Effector memory CD4-positive, alpha-beta T cell (primary cell): ENCODE data around the gene FAM76A.

Source experiments
- DNase-seq, 3 donors: peaks; one replicate each; pipeline ENCODE4 v3.0.0-alpha.2; 2020
- H3K27ac ChIP-seq: 2 replicates; pipeline ENCODE4 v1.7.0; 2013; ENCODE audit warnings: mild to moderate bottlenecking, low read length, moderate library complexity; ENCODE audit not compliant: insufficient read depth, poor library complexity, severe bottlenecking
- H3K27me3 ChIP-seq: replicated peaks from 2 replicates; pipeline ENCODE4 v1.7.0; 2013; ENCODE audit warnings: mild to moderate bottlenecking, low read length; ENCODE audit not compliant: insufficient read depth, control insufficient read depth, poor library complexity, severe bottlenecking
- H3K36me3 ChIP-seq: 2 replicates; pipeline ENCODE4 v1.7.0; 2013; ENCODE audit warnings: mild to moderate bottlenecking, low read length, moderate library complexity; ENCODE audit not compliant: control insufficient read depth, insufficient read depth
- H3K4me1 ChIP-seq: 2 replicates; pipeline ENCODE4 v1.7.0; 2013; ENCODE audit warnings: low read length, mild to moderate bottlenecking; ENCODE audit not compliant: control insufficient read depth, insufficient read depth, poor library complexity, severe bottlenecking
- H3K4me3 ChIP-seq: 2 replicates; pipeline ENCODE4 v1.7.0; 2013; ENCODE audit warnings: low read length, low read depth, mild to moderate bottlenecking; ENCODE audit not compliant: insufficient read depth, poor library complexity, severe bottlenecking
- H3K9me3 ChIP-seq: 2 replicates; pipeline ENCODE4 v1.7.0; 2013; ENCODE audit warnings: mild to moderate bottlenecking, low read length, moderate library complexity; ENCODE audit not compliant: control insufficient read depth

Gene FAM76A

GRCh38 chr1:27719286-27720251 is 6.2 kb upstream of the FAM76A start:
- DNase-seq, result no peak
- no peak overlapping the region for H3K4me3 ChIP-seq
- no peaks in the 10 kb centered on the region for H3K27me3 ChIP-seq
- H3K9me3 ChIP-seq, result no peaks in the 10 kb centered on the region
- no peaks in the 10 kb centered on the region for H3K4me1 ChIP-seq
- no peak overlapping the region for H3K27ac ChIP-seq
- no peaks in the 10 kb centered on the region for H3K36me3 ChIP-seq

- Histone ChIP-seq H3K27me3 (no peaks in the 10 kb centered on the region), H3K4me3 (peak overlapping the region; percentile 35), H3K36me3 (peaks cover 4% of the 10 kb centered on the region), H3K9me3 (no peaks in the 10 kb centered on the region), H3K27ac (peak overlapping the region; percentile 76), H3K4me1 (peaks cover 17% of the 10 kb centered on the region)
- DNase-seq, result no peak
These were observed 794 bp upstream of the FAM76A start for GRCh38 chr1:27724961-27725373.

- Histone ChIP-seq H3K36me3 (peaks cover 4% of the 10 kb centered on the region), H3K27me3 (no peaks in the 10 kb centered on the region), H3K27ac (peak overlapping the region; percentile 81), H3K4me3 (peak overlapping the region; percentile 72), H3K4me1 (peaks cover 17% of the 10 kb centered on the region), H3K9me3 (no peaks in the 10 kb centered on the region)
- DNase-seq, result peak in 2 of 3 donors; percentile 4 to 27
These were observed 648 bp downstream of the FAM76A start for GRCh38 chr1:27726173-27727044.

GRCh38 chr1:27727126-27727525 is 1.4 kb downstream of the FAM76A start:
- H3K27me3 ChIP-seq, result no peaks in the 10 kb centered on the region
- peak overlapping the region; percentile 72 for H3K4me3 ChIP-seq
- H3K27ac ChIP-seq, result no peak overlapping the region
- peaks cover 17% of the 10 kb centered on the region for H3K4me1 ChIP-seq
- peaks cover 5% of the 10 kb centered on the region for H3K36me3 ChIP-seq
- no peak for DNase-seq
- H3K9me3 ChIP-seq, result no peaks in the 10 kb centered on the region

- peaks cover 26% of the 10 kb centered on the region for H3K36me3 ChIP-seq
These were observed 10.5 kb downstream of the FAM76A start for GRCh38 chr1:27736252-27736651.

GRCh38 chr1:27741121-27741520 is 15.4 kb downstream of the FAM76A start:
- Histone ChIP-seq H3K27me3 (no peaks in the 10 kb centered on the region), H3K4me1 (no peaks in the 10 kb centered on the region), H3K9me3 (no peaks in the 10 kb centered on the region), H3K4me3 (no peak overlapping the region), H3K36me3 (peaks cover 20% of the 10 kb centered on the region), H3K27ac (no peak overlapping the region)
- DNase-seq, result no peak

More at GRCh38 chr1:27736252-27736651, 10.5 kb downstream of the FAM76A start:
- no peaks in the 10 kb centered on the region for H3K4me1 ChIP-seq
- no peaks in the 10 kb centered on the region for H3K9me3 ChIP-seq
- DNase-seq, result no peak
- no peak overlapping the region for H3K4me3 ChIP-seq
- no peak overlapping the region for H3K27ac ChIP-seq
- no peaks in the 10 kb centered on the region for H3K27me3 ChIP-seq

GRCh38 chr1:27744556-27744955 is 18.8 kb downstream of the FAM76A start:
- Histone ChIP-seq H3K4me3 (no peak overlapping the region), H3K27me3 (no peaks in the 10 kb centered on the region), H3K4me1 (no peaks in the 10 kb centered on the region), H3K27ac (no peak overlapping the region), H3K36me3 (peaks cover 25% of the 10 kb centered on the region), H3K9me3 (no peaks in the 10 kb centered on the region)
- DNase-seq, result no peak

- no peak overlapping the region for H3K4me3 ChIP-seq
- H3K27me3 ChIP-seq, result no peaks in the 10 kb centered on the region
- no peak for DNase-seq
- peaks cover 34% of the 10 kb centered on the region for H3K36me3 ChIP-seq
- no peaks in the 10 kb centered on the region for H3K9me3 ChIP-seq
- H3K4me1 ChIP-seq, result no peaks in the 10 kb centered on the region
- H3K27ac ChIP-seq, result no peak overlapping the region
These were observed 19.7 kb downstream of the FAM76A start for GRCh38 chr1:27745466-27745865.

- peaks cover 56% of the 10 kb centered on the region for H3K36me3 ChIP-seq
- no peaks in the 10 kb centered on the region for H3K9me3 ChIP-seq
- DNase-seq, result no peak
- H3K27ac ChIP-seq, result no peak overlapping the region
- H3K27me3 ChIP-seq, result no peaks in the 10 kb centered on the region
- H3K4me1 ChIP-seq, result no peaks in the 10 kb centered on the region
- H3K4me3 ChIP-seq, result no peak overlapping the region
These were observed 26.6 kb downstream of the FAM76A start for GRCh38 chr1:27752360-27752759.
